Natural killer cell (primary cell): Measurements from ENCODE around the gene PIK3R5. TPM values are rescaled to one million over a fixed set of nuclear protein-coding genes. Genes with fewer than 3 reads are reported as not detected.

Experiments used
- ATAC-seq, 3 donors: fragments of 150-1000 bp in 2 of 3; fragments of 200-7000 bp in 1 of 3; cut with Tn5 transposase; 1 replicate in 1 of 3; 2 replicates in 2 of 3; pipeline ENCODE4 v1.10.0; 2021; ENCODE audit warnings: mild to moderate bottlenecking in 2 of 3, moderate library complexity in 2 of 3
- DNase-seq, 2 donors: peaks; one replicate each; pipeline versions ENCODE4 v3.0.0 to v3.0.0-alpha.2; 2013 to 2021; ENCODE audit warnings: mixed read lengths in 1 of 2
- H3K27ac ChIP-seq: one replicate; pipeline ENCODE4 v1.5.1; 2013; ENCODE audit warnings: mild to moderate bottlenecking, low read length
- H3K27me3 ChIP-seq: one replicate; pipeline ENCODE4 v1.6.1; 2013; ENCODE audit warnings: low read length; ENCODE audit not compliant: control insufficient read depth, insufficient read depth
- H3K36me3 ChIP-seq: one replicate; pipeline ENCODE4 v1.6.1; 2013; ENCODE audit warnings: low read length; ENCODE audit not compliant: control insufficient read depth, insufficient read depth
- H3K4me1 ChIP-seq: one replicate; pipeline ENCODE4 v1.6.1; 2013; ENCODE audit warnings: low read length; ENCODE audit not compliant: control insufficient read depth, insufficient read depth
- H3K4me3 ChIP-seq: one replicate; pipeline ENCODE4 v1.5.1; 2013; ENCODE audit warnings: low read length
- H3K9me3 ChIP-seq: one replicate; pipeline ENCODE4 v1.6.1; 2013; ENCODE audit warnings: low read length; ENCODE audit not compliant: control insufficient read depth, insufficient read depth
- H3K27ac Mint-ChIP-seq, 2 donors: one replicate each; pipeline ENCODE4 v1.8.0; 2022; ENCODE audit warnings: mild to moderate bottlenecking in 2 of 2, mixed read lengths in 2 of 2, moderate library complexity in 1 of 2
- H3K27me3 Mint-ChIP-seq, 2 donors: one replicate each; pipeline ENCODE4 v1.8.0; 2022; ENCODE audit warnings: low read depth in 2 of 2, mixed read lengths in 2 of 2
- H3K36me3 Mint-ChIP-seq: one replicate; pipeline ENCODE4 v1.8.0; 2022; ENCODE audit warnings: mixed read lengths
- H3K4me1 Mint-ChIP-seq, 2 donors: one replicate each; pipeline ENCODE4 v1.8.0; 2022; ENCODE audit warnings: mixed read lengths in 2 of 2
- H3K4me3 Mint-ChIP-seq: one replicate; pipeline ENCODE4 v1.8.0; 2022; ENCODE audit warnings: mild to moderate bottlenecking, moderate library complexity, mixed read lengths
- H3K9me3 Mint-ChIP-seq, 2 donors: one replicate each; pipeline ENCODE4 v1.8.0; 2022; ENCODE audit warnings: mixed read lengths in 2 of 2
- whole genome bisulfite sequencing: methylation state at CpG from one replicate; pipeline ENCODE4 v1.1.7; 2013; ENCODE audit warnings: missing lambda C conversion rate; ENCODE audit not compliant: insufficient coverage; 5-methylcytosine and 5-hydroxymethylcytosine counted together
- intact Hi-C: fragments of 100-400 bp; cut with micrococcal nuclease; formaldehyde crosslinking; loops from one replicate; pipeline ENCODE4 v1.14.2; 2022
- total RNA-seq, 4 donors: library from RNA; stranded (reverse); fragments of 120-200 nt in 1 of 4; gene quantifications; one replicate each; pipeline versions ENCODE4 v1.2.3 to v1.2.4, GENCODE V29; 2013 to 2022
- TF ChIP-seq, protein P1 (sequence below): fragments of 200-600 bp; IDR thresholded peaks from one replicate; pipeline ENCODE4 v1.8.0; 2022; ENCODE audit warnings: antibody characterized with exemption

Gene PIK3R5
- total RNA-seq, 3 donors from 2014 or later (not counting 1 experiment from before 2014, with no cell fraction given) = 254 to 364 (median 348) TPM

DNA sequence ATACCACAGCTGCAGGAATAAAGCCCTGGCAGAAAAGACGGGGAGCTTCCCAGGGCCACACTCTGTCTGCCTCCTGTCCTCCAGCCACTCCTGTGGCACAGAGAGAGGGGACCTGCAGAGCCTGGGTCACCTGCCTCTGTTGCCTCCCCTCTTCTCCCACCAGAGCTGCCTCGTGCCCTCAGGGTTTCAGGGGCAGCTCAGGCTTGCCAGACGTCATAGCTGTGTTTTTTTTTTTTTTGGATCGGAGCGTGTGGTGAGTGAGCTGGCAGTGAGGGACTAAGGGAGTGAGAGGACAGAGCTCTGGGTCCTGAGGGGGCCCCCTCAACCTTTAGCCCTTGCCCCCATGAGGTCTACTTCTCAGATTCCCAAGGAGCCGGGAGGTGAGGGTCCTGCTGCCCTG is 100.1 kb downstream of the PIK3R5 start:
- H3K36me3 ChIP-seq = no peaks in the 10 kb centered on the region
- H3K27ac Mint-ChIP-seq = no peak overlapping the region
- ATAC-seq (no peak), DNase-seq (no peak)
- no peak overlapping the region for H3K4me3 Mint-ChIP-seq
- TF ChIP-seq, protein P1, sequence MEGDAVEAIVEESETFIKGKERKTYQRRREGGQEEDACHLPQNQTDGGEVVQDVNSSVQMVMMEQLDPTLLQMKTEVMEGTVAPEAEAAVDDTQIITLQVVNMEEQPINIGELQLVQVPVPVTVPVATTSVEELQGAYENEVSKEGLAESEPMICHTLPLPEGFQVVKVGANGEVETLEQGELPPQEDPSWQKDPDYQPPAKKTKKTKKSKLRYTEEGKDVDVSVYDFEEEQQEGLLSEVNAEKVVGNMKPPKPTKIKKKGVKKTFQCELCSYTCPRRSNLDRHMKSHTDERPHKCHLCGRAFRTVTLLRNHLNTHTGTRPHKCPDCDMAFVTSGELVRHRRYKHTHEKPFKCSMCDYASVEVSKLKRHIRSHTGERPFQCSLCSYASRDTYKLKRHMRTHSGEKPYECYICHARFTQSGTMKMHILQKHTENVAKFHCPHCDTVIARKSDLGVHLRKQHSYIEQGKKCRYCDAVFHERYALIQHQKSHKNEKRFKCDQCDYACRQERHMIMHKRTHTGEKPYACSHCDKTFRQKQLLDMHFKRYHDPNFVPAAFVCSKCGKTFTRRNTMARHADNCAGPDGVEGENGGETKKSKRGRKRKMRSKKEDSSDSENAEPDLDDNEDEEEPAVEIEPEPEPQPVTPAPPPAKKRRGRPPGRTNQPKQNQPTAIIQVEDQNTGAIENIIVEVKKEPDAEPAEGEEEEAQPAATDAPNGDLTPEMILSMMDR = no peak
- WGBS = 78% methylated on average over 4 of the region's 6 CpGs
- no peaks in the 10 kb centered on the region for H3K9me3 ChIP-seq
- no peak overlapping the region for H3K4me3 ChIP-seq
- H3K4me1 ChIP-seq = peaks cover 62% of the 10 kb centered on the region
- intact Hi-C loops = no loop called here
- no peak overlapping the region for H3K27ac ChIP-seq
- no peaks in the 10 kb centered on the region for H3K9me3 Mint-ChIP-seq
- H3K27me3 Mint-ChIP-seq = peaks cover 0 to 3% of the 10 kb centered on the region in 2 donors
- no peaks in the 10 kb centered on the region for H3K27me3 ChIP-seq
- no peaks in the 10 kb centered on the region for H3K36me3 Mint-ChIP-seq
- peaks cover 36 to 49% of the 10 kb centered on the region in 2 donors for H3K4me1 Mint-ChIP-seq

DNA sequence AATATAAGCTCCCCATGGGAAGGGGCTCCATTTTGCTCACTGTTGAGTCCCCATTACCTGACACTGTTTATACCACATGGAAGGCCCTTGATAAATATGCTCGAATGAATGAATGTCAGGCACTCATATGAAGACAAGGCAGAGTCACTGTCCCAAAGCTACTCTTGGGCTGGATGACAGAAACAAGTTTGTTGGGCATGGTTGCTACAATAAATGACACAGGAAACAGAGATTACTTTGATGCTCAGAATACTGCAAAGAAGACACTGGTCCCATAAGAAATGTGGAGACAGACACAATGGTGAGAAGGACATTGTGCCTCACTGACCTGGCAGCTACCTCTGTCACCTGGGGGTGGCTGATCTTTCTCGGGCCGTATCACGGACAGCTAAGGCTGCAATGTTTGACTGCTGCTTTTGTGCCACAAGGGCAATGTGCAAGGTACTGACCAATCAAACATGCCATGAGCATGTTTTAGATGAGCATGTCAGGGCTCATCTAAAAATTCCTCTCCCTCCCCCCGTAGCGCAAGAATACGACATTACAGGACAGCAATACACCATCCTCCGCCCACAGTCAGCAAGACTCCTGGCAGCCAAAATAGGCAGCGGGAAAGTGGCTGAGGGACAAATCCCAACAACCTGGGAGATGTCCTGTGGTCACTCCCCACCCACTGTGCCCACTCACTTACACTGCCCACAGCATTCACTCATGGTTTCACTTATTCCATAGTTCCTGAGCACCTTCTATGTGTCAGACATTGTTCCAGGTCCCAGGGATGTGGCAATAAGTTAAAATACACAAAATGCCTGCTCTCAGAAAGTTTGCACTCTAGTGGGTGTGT is 103.1 kb downstream of the PIK3R5 start:
- H3K27me3 Mint-ChIP-seq = peaks cover 0 to 3% of the 10 kb centered on the region in 2 donors
- no peak overlapping the region for H3K27ac Mint-ChIP-seq

DNA sequence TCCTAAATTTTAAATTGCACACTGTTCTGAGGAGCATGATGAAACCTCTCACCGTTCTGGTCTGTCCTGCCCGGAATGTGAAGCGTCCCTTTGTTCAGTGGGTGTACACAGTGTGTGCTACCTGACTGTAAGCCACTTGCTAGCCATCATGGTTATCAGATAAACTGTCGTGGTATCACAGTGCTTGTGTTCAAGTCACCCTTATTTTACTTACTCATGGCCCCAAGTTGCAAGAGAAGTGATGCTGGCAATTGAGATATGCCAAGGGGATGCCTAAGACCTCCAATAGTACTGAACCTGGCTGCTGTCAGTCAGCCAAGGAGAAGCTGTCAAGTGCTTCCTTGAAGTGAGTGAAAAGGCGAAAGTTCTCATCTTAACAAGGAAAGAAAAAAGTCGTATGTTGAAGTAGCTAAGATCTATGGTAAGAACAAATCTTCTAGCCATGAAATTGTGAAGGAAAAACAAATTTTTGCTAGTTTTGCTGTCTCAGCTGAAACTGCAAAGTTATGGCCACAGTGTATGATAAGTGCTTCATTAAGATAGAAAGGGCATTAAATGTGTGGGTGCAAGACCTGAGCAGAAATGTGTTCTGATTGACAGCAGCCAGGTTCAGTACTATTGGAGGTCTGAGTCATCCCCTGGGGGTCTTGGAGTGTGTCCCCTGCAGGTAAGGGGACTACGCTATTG is 103.9 kb downstream of the PIK3R5 start:
- H3K4me3 ChIP-seq = no peak overlapping the region
- H3K9me3 ChIP-seq = no peaks in the 10 kb centered on the region
- WGBS = 52% methylated on average over 7 of the region's 7 CpGs
- H3K4me3 Mint-ChIP-seq = peak overlapping the region; percentile 69
- ATAC-seq (peak; percentile 36 to 73 (median 53)), DNase-seq (no peak)
- H3K27ac ChIP-seq = no peak overlapping the region
- TF ChIP-seq, protein P1 = no peak
- H3K27me3 Mint-ChIP-seq = peaks cover 0 to 2% of the 10 kb centered on the region in 2 donors
- H3K4me1 ChIP-seq = peaks cover 59% of the 10 kb centered on the region
- H3K27me3 ChIP-seq = no peaks in the 10 kb centered on the region
- H3K36me3 Mint-ChIP-seq = no peaks in the 10 kb centered on the region
- H3K4me1 Mint-ChIP-seq = peaks cover 24 to 30% of the 10 kb centered on the region in 2 donors
- intact Hi-C loops = no loop called here
- H3K9me3 Mint-ChIP-seq = no peaks in the 10 kb centered on the region
- H3K27ac Mint-ChIP-seq = peak overlapping the region in 1 of 2 donors; percentile 37
- H3K36me3 ChIP-seq = no peaks in the 10 kb centered on the region

More for the DNA sequence above, 103.1 kb downstream of the PIK3R5 start:
- Histone ChIP-seq H3K27me3 (no peaks in the 10 kb centered on the region), H3K4me1 (peaks cover 61% of the 10 kb centered on the region), H3K27ac (no peak overlapping the region), H3K4me3 (no peak overlapping the region), H3K36me3 (no peaks in the 10 kb centered on the region), H3K9me3 (no peaks in the 10 kb centered on the region)
- Mint-ChIP-seq H3K4me3 (no peak overlapping the region), H3K36me3 (no peaks in the 10 kb centered on the region), H3K4me1 (peaks cover 30 to 34% of the 10 kb centered on the region in 2 donors), H3K9me3 (no peaks in the 10 kb centered on the region)
- ATAC-seq (no peak), DNase-seq (no peak)
- 88% methylated on average over 9 of the region's 9 CpGs for WGBS
- intact Hi-C loops = no loop called here
- TF ChIP-seq, protein P1 = no peak
